Panc1 (cell line): Measurements from ENCODE around the gene DPP4.

Experiments used
- CTCF ChIP-seq: fragments of 450-650 bp; IDR thresholded peaks from 2 replicates; pipeline ENCODE4 v1.5.1; 2017; ENCODE audit warnings: mild to moderate bottlenecking
- POLR2AphosphoS5 ChIP-seq: IDR thresholded peaks from 2 replicates; pipeline ENCODE4 v1.6.1; 2012; ENCODE audit warnings: mild to moderate bottlenecking, low read depth, low read length, moderate library complexity
- REST ChIP-seq, 2 experiments: IDR thresholded peaks; 2 replicates each; pipeline ENCODE4 v1.6.1; 2011 to 2012; ENCODE audit warnings: low read depth in 2 of 2, control low read depth in 1 of 2, low read length in 1 of 2, mild to moderate bottlenecking in 1 of 2, moderate library complexity in 1 of 2; ENCODE audit not compliant: insufficient read depth in 1 of 2
- SIN3A ChIP-seq: IDR thresholded peaks from 2 replicates; pipeline ENCODE4 v1.6.1; 2012; ENCODE audit warnings: low read depth, mild to moderate bottlenecking, low read length, moderate library complexity, borderline replicate concordance; ENCODE audit not compliant: insufficient read depth
- TCF7L2 ChIP-seq: IDR thresholded peaks from 2 replicates; pipeline ENCODE4 v1.6.1; 2011; ENCODE audit warnings: mild to moderate bottlenecking, low read depth, low read length, inconsistent platforms

GRCh38 chr2:162037886-162038285 lies 36.1 kb downstream of the DPP4 start:
- TF ChIP-seq POLR2AphosphoS5 (no peak), CTCF (no peak), REST (IDR thresholded peaks at IDR 0.05; ENCODE audit: insufficient read depth in 1 of 2, low read depth in 2 of 2, low read length in 1 of 2) (no peak), TCF7L2 (no peak), SIN3A (no peak)
